Subcutaneous abdominal adipose tissue (tissue), 5 donors: ENCODE data around the gene UAP1L1.

Source experiments
- H3K27ac ChIP-seq: one replicate; pipeline ENCODE4 v1.7.0; 2013; ENCODE audit warnings: low read depth, mild to moderate bottlenecking, inconsistent platforms, low read length, moderate library complexity
- H3K27me3 ChIP-seq, 5 donors: one replicate each; pipeline ENCODE4 v1.7.0; 2013; ENCODE audit warnings: low read length in 5 of 5, inconsistent platforms in 1 of 5; ENCODE audit not compliant: control insufficient read depth in 5 of 5, insufficient read depth in 4 of 5
- H3K36me3 ChIP-seq, 5 donors: one replicate each; pipeline ENCODE4 v1.7.0; 2013; ENCODE audit warnings: low read length in 5 of 5; ENCODE audit not compliant: control insufficient read depth in 5 of 5, insufficient read depth in 5 of 5
- H3K4me1 ChIP-seq, 5 donors: one replicate each; pipeline ENCODE4 v1.7.0; 2013; ENCODE audit warnings: low read length in 5 of 5, mild to moderate bottlenecking in 3 of 5, moderate library complexity in 1 of 5; ENCODE audit not compliant: control insufficient read depth in 5 of 5, insufficient read depth in 5 of 5
- H3K4me3 ChIP-seq, 5 donors: one replicate each; pipeline ENCODE4 v1.7.0; 2013; ENCODE audit warnings: low read length in 5 of 5, low read depth in 1 of 5
- H3K9ac ChIP-seq, 5 donors: one replicate each; pipeline ENCODE4 v1.7.0; 2013; ENCODE audit warnings: low read length in 5 of 5, mild to moderate bottlenecking in 4 of 5, moderate library complexity in 3 of 5
- H3K9me3 ChIP-seq, 5 donors: one replicate each; pipeline ENCODE4 v1.7.0; 2013; ENCODE audit warnings: low read length in 5 of 5; ENCODE audit not compliant: control insufficient read depth in 5 of 5
- donor health status: healthy.
- donor health status: healthy.
- donor health status: healthy.
- donor health status: healthy.
- donor health status: healthy.

The UAP1L1 gene

DNA sequence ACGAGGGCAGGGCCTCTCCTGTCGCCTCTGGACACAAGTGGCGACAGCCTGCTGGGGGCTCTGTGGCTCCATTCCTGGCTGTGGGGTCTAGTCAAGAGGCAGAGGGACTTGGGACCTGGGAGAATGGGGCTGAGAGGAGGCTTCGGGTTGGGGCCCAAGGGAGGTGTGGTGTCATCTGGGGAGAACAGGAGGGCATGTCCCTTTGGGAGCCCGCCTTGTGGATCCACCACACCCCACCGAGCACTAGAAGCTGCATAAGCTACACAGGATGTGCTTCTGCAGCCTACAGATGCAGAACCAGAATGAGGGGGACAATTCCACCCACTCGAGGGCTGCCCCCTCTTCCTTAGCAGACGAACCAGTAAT is 5.6 kb downstream of the UAP1L1 start:
- H3K4me3 ChIP-seq, result no peak overlapping the region
- H3K27me3 ChIP-seq, result no peaks in the 10 kb centered on the region
- H3K27ac ChIP-seq, result peak overlapping the region; percentile 30
- H3K4me1 ChIP-seq, result peaks cover 2 to 45% (median 35%) of the 10 kb centered on the region in 5 donors
- peaks cover 0 to 43% (median 34%) of the 10 kb centered on the region in 5 donors for H3K36me3 ChIP-seq
- no peak overlapping the region for H3K9ac ChIP-seq
- no peaks in the 10 kb centered on the region for H3K9me3 ChIP-seq

DNA sequence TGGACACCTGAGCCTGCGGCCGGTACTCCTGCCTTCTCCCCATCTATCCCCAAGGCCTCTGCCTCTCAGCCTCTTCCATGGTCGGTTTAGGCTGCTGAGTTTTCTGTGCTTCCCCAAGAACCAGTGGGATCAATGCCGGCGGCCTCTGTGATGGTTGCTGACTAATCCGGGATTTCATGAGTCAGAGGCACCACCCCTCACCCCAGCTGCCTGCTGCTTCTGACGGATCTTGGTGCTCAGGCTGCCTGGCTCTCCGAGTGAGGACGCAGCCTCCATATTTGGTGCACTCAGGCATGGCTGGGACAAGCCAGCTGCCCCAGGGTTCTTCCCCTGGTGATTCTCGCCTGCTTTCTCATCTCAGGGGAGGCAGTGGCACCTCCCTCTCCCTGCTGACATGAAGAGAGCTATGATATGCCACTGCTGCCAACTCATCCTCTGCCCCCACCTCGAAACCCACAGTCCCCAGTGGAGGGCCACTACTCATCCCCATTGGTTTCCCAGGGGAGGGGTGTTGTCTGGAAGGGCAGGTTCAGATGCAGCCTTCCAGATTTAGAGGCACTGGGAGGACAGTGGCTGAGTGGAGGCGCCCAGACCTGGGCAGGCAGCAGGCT is 6.2 kb downstream of the UAP1L1 start:
- peaks cover 2 to 41% (median 29%) of the 10 kb centered on the region in 5 donors for H3K4me1 ChIP-seq
- no peak overlapping the region for H3K4me3 ChIP-seq
- peak overlapping the region in 1 of 5 donors; percentile 41 for H3K9ac ChIP-seq
- no peaks in the 10 kb centered on the region for H3K9me3 ChIP-seq
- H3K36me3 ChIP-seq, result peaks cover 0 to 43% (median 34%) of the 10 kb centered on the region in 5 donors
- peak overlapping the region; percentile 37 for H3K27ac ChIP-seq
- no peaks in the 10 kb centered on the region for H3K27me3 ChIP-seq

DNA sequence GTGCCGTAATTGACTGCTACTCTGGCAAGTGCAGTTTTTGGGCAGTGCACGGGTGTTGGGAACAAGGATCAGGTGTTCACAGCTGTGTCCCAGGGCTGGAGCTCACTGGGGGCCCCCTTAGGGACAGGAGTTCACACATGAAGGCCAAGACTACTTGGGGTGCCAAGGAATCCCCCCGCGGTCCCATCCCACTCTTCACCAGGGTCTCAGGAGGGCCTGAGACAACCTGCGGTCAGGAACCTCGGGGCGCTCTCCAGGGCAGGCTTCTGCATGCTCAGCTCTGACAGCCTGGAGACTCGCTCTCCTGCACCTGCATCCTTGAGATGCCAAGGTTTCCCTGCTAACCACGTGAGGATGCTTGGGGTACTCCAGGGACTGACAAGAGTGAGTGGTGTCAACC is 7.2 kb downstream of the UAP1L1 start:
- H3K4me1 ChIP-seq, result peaks cover 2 to 34% (median 27%) of the 10 kb centered on the region in 5 donors
- peak overlapping the region; percentile 37 for H3K27ac ChIP-seq
- H3K4me3 ChIP-seq, result no peak overlapping the region
- H3K36me3 ChIP-seq, result peaks cover 0 to 45% (median 36%) of the 10 kb centered on the region in 5 donors
- no peaks in the 10 kb centered on the region for H3K9me3 ChIP-seq
- H3K27me3 ChIP-seq, result no peaks in the 10 kb centered on the region
- H3K9ac ChIP-seq, result no peak overlapping the region

DNA sequence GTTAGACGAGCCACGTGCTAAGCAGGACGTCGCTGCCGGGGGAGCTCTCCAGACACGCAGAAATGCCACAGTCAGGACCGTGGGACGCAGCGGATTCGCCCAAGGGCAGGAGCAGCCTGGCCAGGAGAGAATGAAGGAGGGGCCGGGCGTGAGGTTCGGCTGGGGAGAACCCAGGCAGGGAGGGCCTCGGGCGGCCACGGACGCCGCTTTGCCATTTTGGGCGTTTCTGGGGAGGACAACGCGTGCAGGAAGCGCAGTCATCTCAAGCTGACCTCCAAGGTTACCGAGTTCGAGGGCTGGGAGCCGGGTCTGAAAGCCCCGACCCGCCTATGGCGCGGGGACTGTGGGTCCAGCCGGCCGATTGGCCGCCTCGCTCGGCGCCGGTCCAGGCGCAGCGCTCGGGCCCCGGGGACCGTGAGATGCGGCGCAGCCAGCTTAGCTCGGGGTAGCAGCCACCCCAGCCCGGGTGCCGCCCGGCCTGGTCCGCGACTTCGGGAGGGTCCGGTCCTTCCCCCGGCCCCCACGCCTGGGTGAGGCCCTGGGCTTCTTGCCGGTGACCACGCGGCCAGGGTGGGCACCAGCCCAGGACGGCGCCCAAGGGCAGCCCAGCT is 8.7 kb downstream of the UAP1L1 start:
- H3K9me3 ChIP-seq, result no peaks in the 10 kb centered on the region
- peaks cover 0 to 43% (median 31%) of the 10 kb centered on the region in 5 donors for H3K36me3 ChIP-seq
- peak overlapping the region in 4 of 5 donors; percentile 26 to 85 (median 70) for H3K9ac ChIP-seq
- H3K4me1 ChIP-seq, result peaks cover 2 to 32% (median 27%) of the 10 kb centered on the region in 5 donors
- peak overlapping the region; percentile 72 for H3K27ac ChIP-seq
- peak overlapping the region; percentile 48 to 78 (median 75) for H3K4me3 ChIP-seq
- no peaks in the 10 kb centered on the region for H3K27me3 ChIP-seq

DNA sequence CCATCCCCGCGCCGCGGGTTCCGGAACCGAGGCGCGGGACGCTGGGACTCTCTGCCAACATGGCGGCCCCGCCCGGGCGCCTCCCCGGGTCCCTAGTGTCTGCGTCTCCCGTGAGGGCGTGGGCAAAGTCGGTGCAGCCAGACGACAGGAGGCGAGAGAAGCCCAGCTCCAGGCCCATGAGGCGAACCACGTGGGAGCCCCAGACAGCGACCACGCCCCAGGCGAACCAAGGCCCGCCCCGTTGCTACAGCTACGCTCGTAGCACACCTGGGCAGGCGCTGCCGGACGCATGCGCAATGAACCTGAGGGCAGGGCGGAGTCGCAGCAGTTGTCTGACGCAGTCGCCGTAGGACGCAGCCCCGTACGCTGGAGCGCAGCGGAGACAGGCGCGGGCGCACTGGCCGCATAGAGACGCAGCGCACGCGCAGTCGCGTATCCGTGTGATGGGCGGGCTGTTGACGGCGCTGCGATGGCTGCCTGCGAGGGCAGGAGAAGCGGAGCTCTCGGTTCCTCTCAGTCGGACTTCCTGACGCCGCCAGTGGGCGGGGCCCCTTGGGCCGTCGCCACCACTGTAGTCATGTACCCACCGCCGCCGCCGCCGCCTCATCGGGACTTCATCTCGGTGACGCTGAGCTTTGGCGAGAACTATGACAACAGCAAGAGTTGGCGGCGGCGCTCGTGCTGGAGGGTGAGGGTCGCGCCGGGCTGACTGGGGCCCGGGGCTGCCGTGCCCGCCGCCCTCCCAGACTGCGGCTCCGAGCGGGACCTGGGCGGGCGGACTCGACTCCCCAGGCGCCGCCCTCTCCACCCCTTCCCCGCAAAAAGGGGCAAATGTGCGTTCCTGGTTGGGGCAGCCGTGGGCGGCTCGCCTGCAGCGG is 9.5 kb downstream of the UAP1L1 start, which contains the start of gene MAN1B1:
MAN1B1 (plus strand) TSS at position 455 of the 878 bp plus-strand sequence; CDS start at position 470, 15 bp downstream.
- Histone ChIP-seq H3K9me3 (no peaks in the 10 kb centered on the region), H3K9ac (peak within 1 kb of the TSS; percentile 63 to 87 (median 77)), H3K27me3 (no peaks in the 10 kb centered on the region), H3K36me3 (peaks cover 0 to 44% (median 30%) of the 10 kb centered on the region in 5 donors), H3K27ac (peak within 1 kb of the TSS; percentile 72), H3K4me1 (peaks cover 2 to 32% (median 27%) of the 10 kb centered on the region in 5 donors), H3K4me3 (peak within 1 kb of the TSS; percentile 72 to 78 (median 77))

DNA sequence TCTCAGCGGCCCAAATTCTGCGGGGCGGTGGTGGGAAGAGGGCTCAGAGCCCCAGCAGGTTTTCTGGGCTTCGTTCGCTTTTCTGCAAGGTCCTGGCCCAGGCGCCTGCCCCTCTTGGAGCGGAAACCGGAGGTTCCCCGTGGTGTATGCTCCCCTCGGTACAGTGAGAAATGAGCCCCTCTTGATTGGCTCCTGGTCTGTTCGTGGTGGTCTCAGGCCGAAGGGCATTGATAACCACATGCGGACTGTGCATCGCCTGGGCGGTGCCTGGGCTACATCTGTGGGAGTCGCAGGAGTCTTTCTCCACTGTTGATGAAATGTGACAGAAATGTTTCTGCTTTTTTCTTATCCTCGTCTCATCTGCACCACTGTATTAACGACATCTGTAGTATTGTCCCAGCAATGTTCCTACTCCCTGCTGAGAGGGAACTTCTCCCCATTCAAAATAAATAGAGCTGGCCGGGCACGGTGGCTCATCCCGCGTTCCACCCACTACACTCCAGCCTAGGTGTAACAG is 10.2 kb downstream of the UAP1L1 start:
- Histone ChIP-seq H3K27me3 (no peaks in the 10 kb centered on the region), H3K36me3 (peaks cover 0 to 44% (median 27%) of the 10 kb centered on the region in 5 donors), H3K4me1 (peaks cover 2 to 32% (median 27%) of the 10 kb centered on the region in 5 donors), H3K4me3 (peak overlapping the region; percentile 72 to 78 (median 77)), H3K9me3 (no peaks in the 10 kb centered on the region), H3K27ac (peak overlapping the region; percentile 72), H3K9ac (peak overlapping the region; percentile 63 to 87 (median 77))

DNA sequence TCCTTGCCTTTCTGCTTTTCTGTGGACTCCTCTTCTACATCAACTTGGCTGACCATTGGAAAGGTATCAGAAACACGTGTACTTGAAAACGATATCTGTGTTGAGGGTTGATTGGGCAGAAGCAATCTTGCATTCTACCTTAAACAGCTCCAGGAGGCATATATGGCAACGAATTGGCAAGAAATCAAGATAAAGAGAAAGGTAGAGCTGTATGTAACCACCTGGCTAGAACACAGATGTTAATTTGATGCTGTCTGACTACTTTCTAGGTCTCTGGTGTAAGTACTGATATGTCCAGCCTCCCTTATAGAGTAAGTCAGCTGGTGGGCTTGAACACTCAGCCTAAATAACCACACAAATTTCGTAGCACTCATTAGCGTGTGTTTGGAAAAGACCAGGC is 10.8 kb downstream of the UAP1L1 start:
- peaks cover 2 to 32% (median 24%) of the 10 kb centered on the region in 5 donors for H3K4me1 ChIP-seq
- H3K27ac ChIP-seq, result no peak overlapping the region
- no peaks in the 10 kb centered on the region for H3K9me3 ChIP-seq
- H3K27me3 ChIP-seq, result no peaks in the 10 kb centered on the region
- H3K9ac ChIP-seq, result peak overlapping the region in 1 of 5 donors; percentile 87
- peaks cover 0 to 42% (median 26%) of the 10 kb centered on the region in 5 donors for H3K36me3 ChIP-seq
- no peak overlapping the region for H3K4me3 ChIP-seq

DNA sequence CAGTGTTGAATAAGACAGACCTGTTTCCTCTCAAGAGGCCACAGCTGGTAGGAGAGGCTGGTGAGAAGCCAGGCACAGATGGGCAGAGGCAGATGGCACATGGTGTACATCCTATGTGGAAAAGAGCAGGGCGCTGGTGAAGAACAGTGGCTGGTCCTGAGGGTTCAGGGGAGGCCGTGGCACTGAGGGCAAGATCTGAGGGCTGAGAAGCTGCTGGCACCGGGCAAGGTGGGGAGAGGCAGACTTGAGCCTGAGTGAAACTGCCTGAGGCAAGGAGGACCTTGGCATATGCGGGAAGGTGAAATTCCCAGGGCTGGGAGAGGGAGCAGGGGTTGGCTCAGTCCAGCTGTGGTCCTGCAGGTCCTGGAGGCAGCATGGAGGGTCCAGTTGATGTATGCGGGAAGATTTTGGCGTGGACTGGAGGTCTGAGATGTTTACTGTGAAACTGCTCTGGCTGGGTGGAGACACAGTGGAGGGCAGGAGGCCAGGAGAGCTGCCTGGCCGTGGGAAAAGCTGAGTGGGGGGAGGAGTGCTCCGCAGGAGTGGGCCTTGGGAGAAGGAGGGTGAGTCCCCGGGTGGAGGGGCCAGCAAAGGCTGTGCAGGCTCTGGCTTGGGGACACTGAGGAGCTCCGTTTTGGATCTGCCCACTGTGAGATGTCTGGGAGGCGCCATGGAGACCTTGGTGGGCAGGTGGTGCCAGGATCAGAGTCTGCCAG is 12.1 kb downstream of the UAP1L1 start:
- Histone ChIP-seq H3K36me3 (peaks cover 0 to 40% (median 27%) of the 10 kb centered on the region in 5 donors), H3K27ac (no peak overlapping the region), H3K4me1 (peaks cover 2 to 26% (median 21%) of the 10 kb centered on the region in 5 donors)

More for the DNA sequence above, 12.1 kb downstream of the UAP1L1 start:
- H3K9me3 ChIP-seq, result no peaks in the 10 kb centered on the region
- H3K9ac ChIP-seq, result peak overlapping the region in 1 of 5 donors; percentile 1
- no peak overlapping the region for H3K4me3 ChIP-seq
- no peaks in the 10 kb centered on the region for H3K27me3 ChIP-seq
